ENCODE results near the gene STN1. TPM values are rescaled to one million over a fixed set of nuclear protein-coding genes. Genes with fewer than 3 reads are reported as not detected.

STN1 gene
- total RNA-seq, 4 donors from 2014 or later, result 9.5 to 37.1 (median 18.5) TPM

DNA sequence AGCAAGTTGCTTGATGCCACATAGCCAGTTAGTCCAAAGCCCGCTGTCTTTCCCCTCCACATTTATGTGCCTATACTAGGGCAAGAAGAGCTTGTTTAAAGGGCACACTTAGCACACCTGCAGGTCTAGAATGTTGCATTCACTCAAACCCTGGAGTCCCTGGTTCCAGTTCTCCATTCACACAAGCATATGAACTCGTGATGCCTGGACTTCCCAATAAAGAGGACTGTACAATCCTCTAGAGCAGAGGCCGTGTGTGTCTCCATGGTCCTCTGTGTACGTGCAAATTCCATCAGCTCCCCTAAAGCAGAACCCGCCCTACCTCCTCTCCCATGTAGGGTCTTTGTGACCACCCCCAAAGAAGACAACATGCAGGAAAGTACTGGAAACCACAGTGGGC lies 59.6 kb downstream of the STN1 start:
- Histone ChIP-seq H3K4me3 (no peak overlapping the region), H3K27me3 (no peaks in the 10 kb centered on the region), H3K4me1 (peaks cover 0 to 25% (median 7%) of the 10 kb centered on the region in 4 donors), H3K27ac (no peak overlapping the region), H3K36me3 (no peaks in the 10 kb centered on the region), H3K9me3 (no peaks in the 10 kb centered on the region)
- no peak for DNase-seq
- TF ChIP-seq, protein P1, sequence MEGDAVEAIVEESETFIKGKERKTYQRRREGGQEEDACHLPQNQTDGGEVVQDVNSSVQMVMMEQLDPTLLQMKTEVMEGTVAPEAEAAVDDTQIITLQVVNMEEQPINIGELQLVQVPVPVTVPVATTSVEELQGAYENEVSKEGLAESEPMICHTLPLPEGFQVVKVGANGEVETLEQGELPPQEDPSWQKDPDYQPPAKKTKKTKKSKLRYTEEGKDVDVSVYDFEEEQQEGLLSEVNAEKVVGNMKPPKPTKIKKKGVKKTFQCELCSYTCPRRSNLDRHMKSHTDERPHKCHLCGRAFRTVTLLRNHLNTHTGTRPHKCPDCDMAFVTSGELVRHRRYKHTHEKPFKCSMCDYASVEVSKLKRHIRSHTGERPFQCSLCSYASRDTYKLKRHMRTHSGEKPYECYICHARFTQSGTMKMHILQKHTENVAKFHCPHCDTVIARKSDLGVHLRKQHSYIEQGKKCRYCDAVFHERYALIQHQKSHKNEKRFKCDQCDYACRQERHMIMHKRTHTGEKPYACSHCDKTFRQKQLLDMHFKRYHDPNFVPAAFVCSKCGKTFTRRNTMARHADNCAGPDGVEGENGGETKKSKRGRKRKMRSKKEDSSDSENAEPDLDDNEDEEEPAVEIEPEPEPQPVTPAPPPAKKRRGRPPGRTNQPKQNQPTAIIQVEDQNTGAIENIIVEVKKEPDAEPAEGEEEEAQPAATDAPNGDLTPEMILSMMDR (IDR thresholded peaks at IDR 0.05), result no peak
- no peak for TF ChIP-seq POLR2A (IDR thresholded peaks at IDR 0.05)

- no peak overlapping the region for H3K4me3 ChIP-seq
- no peaks in the 10 kb centered on the region for H3K36me3 ChIP-seq
- peaks cover 0 to 37% (median 7%) of the 10 kb centered on the region in 4 donors for H3K4me1 ChIP-seq
- peak in 1 of 3 donors; percentile 43 for DNase-seq
- H3K27ac ChIP-seq, result no peak overlapping the region
- no peaks in the 10 kb centered on the region for H3K27me3 ChIP-seq
- no peaks in the 10 kb centered on the region for H3K9me3 ChIP-seq
- no peak for TF ChIP-seq POLR2A (IDR thresholded peaks at IDR 0.05)
- TF ChIP-seq, protein P1 (IDR thresholded peaks at IDR 0.05), result no peak
Observed at GRCh38 chr10:103856797-103857170, 61.2 kb downstream of the STN1 start.

DNA sequence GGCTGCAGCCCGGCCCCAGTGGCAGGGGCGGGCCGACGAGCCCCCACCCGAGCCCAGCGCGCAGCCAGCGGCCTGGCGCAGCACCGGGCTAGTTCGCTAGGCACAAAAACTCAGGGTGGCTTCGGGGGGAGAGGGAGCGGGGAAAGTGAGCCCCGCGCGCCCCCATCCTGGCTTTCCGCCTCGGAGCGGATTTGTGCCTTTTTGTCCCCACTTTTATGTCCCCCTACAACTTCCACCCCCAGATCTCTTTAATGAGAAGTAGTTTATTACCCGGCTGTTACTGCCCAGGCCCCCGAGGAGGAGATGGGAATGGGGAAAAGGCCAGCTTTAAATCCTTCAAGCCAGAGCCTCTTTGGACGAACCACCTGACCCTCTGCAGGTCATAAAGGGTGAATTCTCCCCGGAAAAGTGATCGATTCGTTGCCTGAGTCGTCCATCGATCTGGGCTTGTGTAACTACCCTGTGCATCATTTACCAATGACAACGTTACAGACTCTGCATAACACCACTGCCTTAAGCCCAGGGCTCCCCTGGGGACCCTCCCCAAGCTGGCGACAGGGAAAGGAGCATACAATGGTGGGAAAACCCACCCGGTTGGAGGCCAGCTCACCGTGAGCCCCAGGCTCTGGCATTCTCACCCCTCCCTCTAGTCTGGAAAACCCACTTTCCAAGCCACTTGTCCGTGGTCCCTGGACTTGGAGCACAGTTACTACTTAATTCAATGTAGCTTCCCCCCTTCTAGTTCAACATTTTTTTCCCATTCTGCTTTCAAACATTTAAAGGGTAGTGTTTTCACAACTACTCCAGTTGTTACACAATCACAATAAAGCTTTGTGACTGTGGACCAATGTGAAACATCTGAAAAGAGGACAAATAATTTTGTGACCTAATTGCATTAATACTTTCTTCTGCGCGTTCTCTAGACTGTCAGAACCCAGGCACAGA lies 61.9 kb downstream of the STN1 start:
- TF ChIP-seq, protein P1 (IDR thresholded peaks at IDR 0.05), result no peak
- TF ChIP-seq POLR2A (IDR thresholded peaks at IDR 0.05), result no peak
- DNase-seq, result no peak
- H3K9me3 ChIP-seq, result no peaks in the 10 kb centered on the region
- no peaks in the 10 kb centered on the region for H3K36me3 ChIP-seq
- peak overlapping the region; percentile 50 to 74 (median 54) for H3K4me3 ChIP-seq
- H3K4me1 ChIP-seq, result peaks cover 0 to 44% (median 9%) of the 10 kb centered on the region in 4 donors
- peak overlapping the region; percentile 50 to 77 (median 74) for H3K27ac ChIP-seq
- H3K27me3 ChIP-seq, result no peaks in the 10 kb centered on the region

- Histone ChIP-seq H3K27me3 (no peaks in the 10 kb centered on the region), H3K27ac (peak within 1 kb of the TSS; percentile 50 to 77 (median 74)), H3K4me1 (peaks cover 0 to 51% (median 11%) of the 10 kb centered on the region in 4 donors), H3K36me3 (no peaks in the 10 kb centered on the region), H3K9me3 (no peaks in the 10 kb centered on the region), H3K4me3 (peak within 1 kb of the TSS; percentile 50 to 74 (median 54))
- peak in 1 of 3 donors; percentile 76 for DNase-seq
- peak; percentile 26 to 43 for TF ChIP-seq POLR2A (IDR thresholded peaks at IDR 0.05)
- TF ChIP-seq, protein P1 (IDR thresholded peaks at IDR 0.05), result peak in 4 of 6 experiments; percentile 8 to 54 (median 41)
Observed at GRCh38 chr10:103855424-103855823, 62.6 kb downstream of the STN1 start, which contains the start of gene SH3PXD2A. Gene SH3PXD2A (minus strand): TSS chr10:103855576. CDS start chr10:103855266, 310 bp downstream.

GRCh38 chr10:103854686-103855391 lies 63.1 kb downstream of the STN1 start:
- TF ChIP-seq, protein P1 (IDR thresholded peaks at IDR 0.05), result no peak
- peak in 1 of 2 donors; percentile 16 for TF ChIP-seq POLR2A (IDR thresholded peaks at IDR 0.05)
- H3K9me3 ChIP-seq, result no peaks in the 10 kb centered on the region
- no peaks in the 10 kb centered on the region for H3K36me3 ChIP-seq
- H3K27ac ChIP-seq, result peak overlapping the region; percentile 50 to 77 (median 74)
- peak overlapping the region; percentile 50 to 74 (median 54) for H3K4me3 ChIP-seq
- peaks cover 0 to 57% (median 11%) of the 10 kb centered on the region in 4 donors for H3K4me1 ChIP-seq
- peak in 1 of 3 donors; percentile 69 for DNase-seq
- H3K27me3 ChIP-seq, result no peaks in the 10 kb centered on the region

All from Peyer's patch (tissue), 4 donors.